Esophagus squamous epithelium (tissue), 5 donors: Measurements from ENCODE around the gene C11orf24. TPM values are rescaled to one million over a fixed set of nuclear protein-coding genes. Genes with fewer than 3 reads are reported as not detected.

Experiments used
- DNase-seq: peaks from one replicate; lab custom pipeline; 2025; lab: John Stamatoyannopoulos, UW
- H3K27ac ChIP-seq, 4 donors: fragments of 200-600 bp; sonication (generic); one replicate each; pipeline ENCODE4 v1.5.1; 2016 to 2019; ENCODE audit warnings: mild to moderate bottlenecking in 1 of 4
- H3K27me3 ChIP-seq, 4 donors: fragments of 200-600 bp; sonication (generic); 1 replicate in 3 of 4; 2 replicates in 1 of 4; pipeline versions ENCODE4 v1.5.1 to v1.6.0; 2017 to 2021; ENCODE audit warnings: antibody characterized with exemption in 1 of 4
- H3K36me3 ChIP-seq, 3 donors: fragments of 200-600 bp; sonication (generic); one replicate each; pipeline ENCODE4 v1.5.1; 2016 to 2019
- H3K4me1 ChIP-seq, 3 donors: fragments of 200-600 bp; sonication (generic); one replicate each; pipeline ENCODE4 v1.5.1; 2017 to 2019
- H3K4me3 ChIP-seq, 4 donors: fragments of 200-600 bp; sonication (generic); 1 replicate in 3 of 4; 2 replicates in 1 of 4; pipeline ENCODE4 v1.5.1; 2016 to 2019; ENCODE audit warnings: mild to moderate bottlenecking in 2 of 4, moderate library complexity in 1 of 4
- H3K9me3 ChIP-seq, 3 donors: fragments of 200-600 bp; sonication (generic); one replicate each; pipeline ENCODE4 v1.5.1; 2016 to 2019
- CTCF ChIP-seq, 6 experiments: fragments of 450-650 bp in 4 of 6; fragments of 200-600 bp in 2 of 6; sonication (generic) in 2 of 6; IDR thresholded peaks; one replicate each; pipeline ENCODE4 v1.5.1; 2016 to 2019; ENCODE audit warnings: antibody characterized with exemption in 6 of 6, mild to moderate bottlenecking in 4 of 6, moderate library complexity in 4 of 6
- POLR2A ChIP-seq, 4 donors: fragments of 450-650 bp; IDR thresholded peaks; one replicate each; pipeline ENCODE4 v1.6.1; 2017; ENCODE audit warnings: antibody characterized with exemption in 4 of 4, mild to moderate bottlenecking in 4 of 4, moderate library complexity in 3 of 4
- WGBS, 2 donors: methylation state at CpG; one replicate each; pipeline ENCODE4 v1.1.5; 2018; 5-methylcytosine and 5-hydroxymethylcytosine counted together
- intact Hi-C: fragments of 100-400 bp; cut with DNase I; formaldehyde crosslinking; loops from one replicate; pipeline ENCODE4 v1.15.0; 2022
- total RNA-seq, 4 donors: library from RNA; depleted of rRNA; stranded (reverse); fragments of >200 nt; gene quantifications; one replicate each; pipeline ENCODE4 v1.1.0, GENCODE V29; 2016
- donor health status: DM: yes; HTN: yes; CAD: no.

Gene C11orf24
- total RNA-seq, 4 donors from 2014 or later, result 11.4 to 23.3 (median 12.6) TPM

GRCh38 chr11:68264741-68265540 lies 6.8 kb downstream of the C11orf24 start:
- Histone ChIP-seq H3K4me1 (peaks cover 0 to 13% (median 0%) of the 10 kb centered on the region in 3 donors), H3K36me3 (peaks cover 0 to 81% (median 23%) of the 10 kb centered on the region in 3 donors), H3K9me3 (no peaks in the 10 kb centered on the region), H3K27ac (peak overlapping the region in 1 of 4 donors; percentile 21), H3K27me3 (no peaks in the 10 kb centered on the region), H3K4me3 (no peak overlapping the region)
- 82 to 98% methylated on average over 11 to 13 of the region's 13 CpGs for WGBS, 2 donors
- TF ChIP-seq CTCF (IDR thresholded peaks at IDR 0.05) (no peak), POLR2A (IDR thresholded peaks at IDR 0.05) (no peak)
- intact Hi-C loops, result no loop called here
- no peak for DNase-seq

- TF ChIP-seq CTCF (IDR thresholded peaks at IDR 0.05) (no peak), POLR2A (IDR thresholded peaks at IDR 0.05) (no peak)
- Histone ChIP-seq H3K27me3 (no peaks in the 10 kb centered on the region), H3K27ac (no peak overlapping the region), H3K4me3 (no peak overlapping the region), H3K4me1 (peaks cover 0 to 6% (median 0%) of the 10 kb centered on the region in 3 donors), H3K36me3 (peaks cover 0 to 81% (median 23%) of the 10 kb centered on the region in 3 donors), H3K9me3 (no peaks in the 10 kb centered on the region)
- intact Hi-C loops, result no loop called here
- DNase-seq, result no peak
- WGBS, 2 donors, result 96 to 100% methylated on average over 1 of the region's 1 CpG
These were observed 7.5 kb downstream of the C11orf24 start for GRCh38 chr11:68264244-68264643.

GRCh38 chr11:68263444-68264035 lies 8.2 kb downstream of the C11orf24 start:
- no peaks in the 10 kb centered on the region for H3K9me3 ChIP-seq
- no peak for DNase-seq

GRCh38 chr11:68262544-68262827 lies 9.3 kb downstream of the C11orf24 start:
- H3K36me3 ChIP-seq, result peaks cover 0 to 72% (median 23%) of the 10 kb centered on the region in 3 donors
- no peak overlapping the region for H3K4me3 ChIP-seq
- no peak for TF ChIP-seq CTCF (IDR thresholded peaks at IDR 0.05)
- no peak for TF ChIP-seq POLR2A (IDR thresholded peaks at IDR 0.05)
- no peak for DNase-seq
- no peaks in the 10 kb centered on the region for H3K27me3 ChIP-seq
- no peaks in the 10 kb centered on the region for H3K9me3 ChIP-seq
- intact Hi-C loops, result no loop called here
- WGBS, 2 donors, result 80 to 100% methylated on average over 1 to 2 of the region's 8 CpGs
- H3K4me1 ChIP-seq, result peaks cover 0 to 4% (median 3%) of the 10 kb centered on the region in 3 donors
- H3K27ac ChIP-seq, result no peak overlapping the region

More at GRCh38 chr11:68263444-68264035, 8.2 kb downstream of the C11orf24 start:
- intact Hi-C loops, result no loop called here
- TF ChIP-seq POLR2A (IDR thresholded peaks at IDR 0.05), result no peak
- no peak for TF ChIP-seq CTCF (IDR thresholded peaks at IDR 0.05)
- no peak overlapping the region for H3K4me3 ChIP-seq
- 83 to 97% methylated on average over 5 of the region's 13 CpGs for whole genome bisulfite sequencing, 2 donors
- no peaks in the 10 kb centered on the region for H3K27me3 ChIP-seq
- H3K4me1 ChIP-seq, result no peaks in the 10 kb centered on the region
- H3K27ac ChIP-seq, result no peak overlapping the region
- H3K36me3 ChIP-seq, result peaks cover 0 to 81% (median 23%) of the 10 kb centered on the region in 3 donors
